H1 (cell line): ENCODE results near the gene HLF.

Experiments
- CBX8 ChIP-seq: fragments of 300-800, 300-1000 bp; sonication (generic); IDR thresholded peaks from 2 replicates; pipeline ENCODE4 v1.7.1; 2016; ENCODE audit warnings: low read depth, low read length, borderline replicate concordance
- CTCF ChIP-seq, 3 experiments: IDR thresholded peaks; 1 replicate in 2 of 3; 2 replicates in 1 of 3; pipeline versions ENCODE4 v1.5.1 to v1.6.1; 2011; ENCODE audit warnings: low read length in 3 of 3, mild to moderate bottlenecking in 3 of 3, inconsistent platforms in 2 of 3, low read depth in 1 of 3, moderate library complexity in 1 of 3; ENCODE audit not compliant: insufficient read depth in 1 of 3; ENCODE audit errors: control extremely low read depth in 1 of 3
- EP300 ChIP-seq, 2 experiments: IDR thresholded peaks; 1 replicate in 1 of 2; 2 replicates in 1 of 2; pipeline ENCODE4 v1.6.1; 2011 to 2012; ENCODE audit warnings: low read depth in 2 of 2, low read length in 2 of 2, mild to moderate bottlenecking in 2 of 2, borderline replicate concordance in 1 of 2, inconsistent platforms in 1 of 2, moderate library complexity in 1 of 2
- EZH2 ChIP-seq: fragments of 200-600 bp; sonication (generic); IDR thresholded peaks from 2 replicates; pipeline ENCODE4 v1.7.1; 2012; ENCODE audit warnings: low read depth, mild to moderate bottlenecking, moderate library complexity, low read length, inconsistent platforms; ENCODE audit not compliant: severe bottlenecking
- GABPA ChIP-seq: IDR thresholded peaks from 2 replicates; pipeline ENCODE4 v1.6.1; 2011; ENCODE audit warnings: mild to moderate bottlenecking, low read length, moderate library complexity, borderline replicate concordance; ENCODE audit not compliant: insufficient read depth
- HDAC2 ChIP-seq, 2 experiments: fragments of 300-600 bp in 1 of 2; sonication (generic) in 1 of 2; IDR thresholded peaks; 2 replicates each; pipeline ENCODE4 v1.6.1; 2011 to 2012; ENCODE audit warnings: low read depth in 2 of 2, low read length in 2 of 2, mild to moderate bottlenecking in 2 of 2, moderate library complexity in 2 of 2, borderline replicate concordance in 1 of 2, inconsistent platforms in 1 of 2
- JUND ChIP-seq: IDR thresholded peaks from 2 replicates; pipeline ENCODE4 v1.6.1; 2011; ENCODE audit warnings: mild to moderate bottlenecking, improper control_type of control experiment, low read length
- POLR2A ChIP-seq, 2 experiments: IDR thresholded peaks; 1 replicate in 1 of 2; 2 replicates in 1 of 2; pipeline ENCODE4 v1.6.1; 2011; ENCODE audit warnings: low read depth in 2 of 2, low read length in 2 of 2, mild to moderate bottlenecking in 2 of 2; ENCODE audit errors: control extremely low read depth in 1 of 2
- RAD21 ChIP-seq, 2 experiments: IDR thresholded peaks in 1 of 2; conservative IDR thresholded peaks in 1 of 2; 2 replicates each; pipeline ENCODE4 v1.6.1; 2011; ENCODE audit warnings: low read depth in 2 of 2, low read length in 2 of 2, improper control_type of control experiment in 1 of 2, inconsistent platforms in 1 of 2, mild to moderate bottlenecking in 1 of 2, moderate library complexity in 1 of 2
- USF2 ChIP-seq: IDR thresholded peaks from 2 replicates; pipeline ENCODE4 v1.6.1; 2011; ENCODE audit warnings: low read length, improper control_type of control experiment
- YY1 ChIP-seq: IDR thresholded peaks from 2 replicates; pipeline ENCODE4 v1.6.1; 2011; ENCODE audit warnings: low read depth, mild to moderate bottlenecking, low read length

- no peak for TF ChIP-seq EZH2
- TF ChIP-seq RAD21 (IDR thresholded peaks at IDR 0.05 in 1 of 2, conservative IDR thresholded peaks at IDR 0.05 in 1 of 2; ENCODE audit: low read depth in 2 of 2, low read length in 2 of 2) = no peak
- TF ChIP-seq YY1 = no peak
- no peak for TF ChIP-seq GABPA
- TF ChIP-seq JUND = no peak
- TF ChIP-seq POLR2A (IDR thresholded peaks at IDR 0.05; ENCODE audit: control extremely low read depth in 1 of 2, low read depth in 2 of 2, low read length in 2 of 2) = no peak
- TF ChIP-seq CTCF (IDR thresholded peaks at IDR 0.05; ENCODE audit: control extremely low read depth in 1 of 3, insufficient read depth in 1 of 3, low read depth in 1 of 3, low read length in 3 of 3) = no peak
- TF ChIP-seq USF2 = no peak
- no peak for TF ChIP-seq EP300 (IDR thresholded peaks at IDR 0.05; ENCODE audit: borderline replicate concordance in 1 of 2, low read depth in 2 of 2, low read length in 2 of 2)
- TF ChIP-seq CBX8 = no peak
- no peak for TF ChIP-seq HDAC2 (IDR thresholded peaks at IDR 0.05; ENCODE audit: borderline replicate concordance in 1 of 2, low read depth in 2 of 2, low read length in 2 of 2)
Measured at GRCh38 chr17:55225237-55225636, 39.5 kb upstream of the HLF start.
